ENCODE measurements around the gene CLDN6. TPM values are rescaled to one million over a fixed set of nuclear protein-coding genes. Genes with fewer than 3 reads are reported as not detected.
A peak's percentile ranks its signal among the peaks of the same experiment; 100 is the strongest.

CLDN6 gene
- total and polyA plus RNA-seq, 2 of the 13 experiments (the other 11 are each of a cell fraction or from before 2014, with no cell fraction given), result 5.9 to 7.6 TPM

GRCh38 chr16:3045758-3046640, 28.0 kb upstream of the CLDN6 start, which contains the start of gene MMP25 (continued):
- TF ChIP-seq MNT (IDR thresholded peaks at IDR 0.05) (0 out of 2 replicates have a peak, but pooled peaks have one; percentile 13), REL (CRISPR knock-in tag; conservative IDR thresholded peaks at IDR 0.05) (no peak), ZSCAN12 (CRISPR knock-in tag; IDR thresholded peaks at IDR 0.05) (no peak), LCORL (IDR thresholded peaks at IDR 0.05) (no peak), LCORL (CRISPR knock-in tag; IDR thresholded peaks at IDR 0.05) (0 out of 2 replicates have a peak, but pooled peaks have one; percentile 27), AGO1 (IDR thresholded peaks at IDR 0.05; ENCODE audit: low read depth, low read length, poor library complexity, severe bottlenecking) (peak; percentile 24), ZNF230 (CRISPR knock-in tag; IDR thresholded peaks at IDR 0.05) (no peak), ZNF253 (CRISPR knock-in tag; IDR thresholded peaks at IDR 0.05; ENCODE audit: borderline replicate concordance) (no peak), HOXA9 (CRISPR knock-in tag; IDR thresholded peaks at IDR 0.05; ENCODE audit: borderline replicate concordance) (no peak), BCLAF1 (IDR thresholded peaks at IDR 0.05) (no peak), YY1 (IDR thresholded peaks at IDR 0.05; ENCODE audit: insufficient read depth, insufficient replicate concordance, low read depth, low read length) (no peak), MTF2 (CRISPR knock-in tag; IDR thresholded peaks at IDR 0.05; ENCODE audit: borderline replicate concordance) (peak; percentile 99), HOXA7 (CRISPR knock-in tag; IDR thresholded peaks at IDR 0.05) (no peak), GZF1 (CRISPR knock-in tag; IDR thresholded peaks at IDR 0.05) (0 out of 2 replicates have a peak, but pooled peaks have one; percentile 39), ZNF136 (CRISPR knock-in tag; IDR thresholded peaks at IDR 0.05; ENCODE audit: low read depth) (no peak), PAX8 (CRISPR knock-in tag; IDR thresholded peaks at IDR 0.05; ENCODE audit: borderline replicate concordance) (no peak), GTF3A (CRISPR knock-in tag; conservative IDR thresholded peaks at IDR 0.05) (no peak), SNAI1 (CRISPR knock-in tag; IDR thresholded peaks at IDR 0.05; ENCODE audit: borderline replicate concordance) (no peak), NFYC (CRISPR knock-in tag; IDR thresholded peaks at IDR 0.05) (no peak)
- TF ChIP-seq, protein P1, sequence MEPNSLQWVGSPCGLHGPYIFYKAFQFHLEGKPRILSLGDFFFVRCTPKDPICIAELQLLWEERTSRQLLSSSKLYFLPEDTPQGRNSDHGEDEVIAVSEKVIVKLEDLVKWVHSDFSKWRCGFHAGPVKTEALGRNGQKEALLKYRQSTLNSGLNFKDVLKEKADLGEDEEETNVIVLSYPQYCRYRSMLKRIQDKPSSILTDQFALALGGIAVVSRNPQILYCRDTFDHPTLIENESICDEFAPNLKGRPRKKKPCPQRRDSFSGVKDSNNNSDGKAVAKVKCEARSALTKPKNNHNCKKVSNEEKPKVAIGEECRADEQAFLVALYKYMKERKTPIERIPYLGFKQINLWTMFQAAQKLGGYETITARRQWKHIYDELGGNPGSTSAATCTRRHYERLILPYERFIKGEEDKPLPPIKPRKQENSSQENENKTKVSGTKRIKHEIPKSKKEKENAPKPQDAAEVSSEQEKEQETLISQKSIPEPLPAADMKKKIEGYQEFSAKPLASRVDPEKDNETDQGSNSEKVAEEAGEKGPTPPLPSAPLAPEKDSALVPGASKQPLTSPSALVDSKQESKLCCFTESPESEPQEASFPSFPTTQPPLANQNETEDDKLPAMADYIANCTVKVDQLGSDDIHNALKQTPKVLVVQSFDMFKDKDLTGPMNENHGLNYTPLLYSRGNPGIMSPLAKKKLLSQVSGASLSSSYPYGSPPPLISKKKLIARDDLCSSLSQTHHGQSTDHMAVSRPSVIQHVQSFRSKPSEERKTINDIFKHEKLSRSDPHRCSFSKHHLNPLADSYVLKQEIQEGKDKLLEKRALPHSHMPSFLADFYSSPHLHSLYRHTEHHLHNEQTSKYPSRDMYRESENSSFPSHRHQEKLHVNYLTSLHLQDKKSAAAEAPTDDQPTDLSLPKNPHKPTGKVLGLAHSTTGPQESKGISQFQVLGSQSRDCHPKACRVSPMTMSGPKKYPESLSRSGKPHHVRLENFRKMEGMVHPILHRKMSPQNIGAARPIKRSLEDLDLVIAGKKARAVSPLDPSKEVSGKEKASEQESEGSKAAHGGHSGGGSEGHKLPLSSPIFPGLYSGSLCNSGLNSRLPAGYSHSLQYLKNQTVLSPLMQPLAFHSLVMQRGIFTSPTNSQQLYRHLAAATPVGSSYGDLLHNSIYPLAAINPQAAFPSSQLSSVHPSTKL (CRISPR knock-in tag; IDR thresholded peaks at IDR 0.05), result 0 out of 2 replicates have a peak, but pooled peaks have one; percentile 9
